HUDEP-2 (cell line): Measurements from ENCODE around the gene POU4F2.
"Not testable (repeated sequence)": the region's sequence is repeated elsewhere in the genome, so short reads cannot be mapped to it uniquely, and the experiment has no call there.

Source experiments
- DNase-seq, 76 experiments: peaks; one replicate each; lab custom pipeline; 2025; ENCODE audit not compliant: unreplicated experiment in 76 of 76; lab: John Stamatoyannopoulos, UW

POU4F2 gene

DNA sequence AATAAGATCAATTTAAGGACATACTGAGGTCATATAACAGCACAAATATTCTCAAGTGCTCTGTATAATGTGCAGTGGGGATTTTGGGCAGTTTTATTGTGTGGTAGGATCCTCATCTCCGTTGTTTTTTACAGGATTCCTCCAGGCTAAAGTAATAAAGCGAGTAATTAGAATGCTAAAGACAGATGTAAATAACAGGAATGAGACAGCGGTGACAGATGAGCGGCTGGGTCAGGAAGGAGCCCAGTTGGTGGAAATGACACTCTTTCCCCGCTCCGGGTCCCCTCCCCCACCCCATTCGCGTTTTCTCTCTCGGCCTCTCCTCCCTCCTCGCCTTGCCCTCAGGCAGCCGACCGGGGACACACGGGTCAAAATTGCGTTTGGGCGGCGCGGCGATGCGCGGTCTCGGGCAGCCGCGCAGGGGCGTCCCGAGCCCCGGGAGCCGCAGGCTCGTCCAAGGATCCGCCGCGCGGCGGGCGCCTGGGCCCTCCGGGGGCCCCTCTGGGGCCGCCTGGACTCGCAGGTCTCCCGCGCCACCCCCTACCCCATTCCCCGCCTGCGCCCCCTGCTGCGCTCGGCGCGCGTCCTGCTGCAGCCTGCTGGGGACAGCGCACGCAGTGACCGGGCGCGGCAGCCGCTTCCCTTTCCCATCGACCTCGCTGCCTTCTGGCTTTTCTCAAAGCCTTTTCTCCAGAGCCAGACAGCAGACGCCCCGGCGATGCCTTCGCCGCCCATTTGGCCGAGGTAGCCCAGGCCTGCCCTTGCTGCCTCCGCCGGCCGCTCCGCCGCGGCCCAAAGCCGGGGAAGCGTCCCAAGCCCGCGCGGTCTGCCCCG lies 16.2 kb downstream of the POU4F2 start:
- DNase-seq, result no peak

GRCh38 chr4:146655521-146655856 lies 16.8 kb downstream of the POU4F2 start:
- DNase-seq, result no peak

DNA sequence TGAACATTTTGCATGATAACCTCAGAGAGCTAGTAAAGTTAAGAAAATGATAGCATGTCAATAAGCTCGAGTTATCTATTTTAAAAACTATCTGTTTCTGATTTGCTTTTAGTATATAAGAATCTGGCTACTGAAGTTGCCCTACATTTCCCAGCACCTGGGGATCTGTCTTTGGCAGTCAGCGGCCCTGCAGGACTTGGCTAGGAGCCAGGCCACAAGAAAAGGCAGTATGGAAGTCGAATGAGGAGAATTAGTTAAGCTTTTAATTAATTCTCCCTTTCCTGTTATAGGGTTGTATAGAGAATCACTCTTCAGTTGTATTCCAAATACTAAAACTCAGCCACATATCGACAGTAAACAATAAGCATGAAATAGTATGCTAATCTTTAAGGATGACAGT lies 22.7 kb downstream of the POU4F2 start:
- no peak for DNase-seq

DNA sequence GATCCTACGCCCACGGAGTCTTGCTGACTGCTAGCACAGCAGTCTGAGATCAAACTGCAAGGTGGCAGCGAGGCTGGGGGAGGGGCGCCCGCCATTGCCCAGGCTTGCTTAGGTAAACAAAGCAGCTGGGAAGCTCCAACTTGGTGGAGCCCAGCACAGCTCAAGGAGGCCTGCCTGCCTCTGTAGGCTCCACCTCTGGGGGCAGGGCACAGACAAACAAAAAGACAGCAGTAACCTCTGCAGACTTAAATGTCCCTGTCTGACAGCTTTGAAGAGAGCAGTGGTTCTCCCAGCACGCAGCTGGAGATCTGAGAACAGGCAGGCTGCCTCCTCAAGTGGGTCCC lies 25.2 kb downstream of the POU4F2 start:
- not testable (repeated sequence) for DNase-seq

DNA sequence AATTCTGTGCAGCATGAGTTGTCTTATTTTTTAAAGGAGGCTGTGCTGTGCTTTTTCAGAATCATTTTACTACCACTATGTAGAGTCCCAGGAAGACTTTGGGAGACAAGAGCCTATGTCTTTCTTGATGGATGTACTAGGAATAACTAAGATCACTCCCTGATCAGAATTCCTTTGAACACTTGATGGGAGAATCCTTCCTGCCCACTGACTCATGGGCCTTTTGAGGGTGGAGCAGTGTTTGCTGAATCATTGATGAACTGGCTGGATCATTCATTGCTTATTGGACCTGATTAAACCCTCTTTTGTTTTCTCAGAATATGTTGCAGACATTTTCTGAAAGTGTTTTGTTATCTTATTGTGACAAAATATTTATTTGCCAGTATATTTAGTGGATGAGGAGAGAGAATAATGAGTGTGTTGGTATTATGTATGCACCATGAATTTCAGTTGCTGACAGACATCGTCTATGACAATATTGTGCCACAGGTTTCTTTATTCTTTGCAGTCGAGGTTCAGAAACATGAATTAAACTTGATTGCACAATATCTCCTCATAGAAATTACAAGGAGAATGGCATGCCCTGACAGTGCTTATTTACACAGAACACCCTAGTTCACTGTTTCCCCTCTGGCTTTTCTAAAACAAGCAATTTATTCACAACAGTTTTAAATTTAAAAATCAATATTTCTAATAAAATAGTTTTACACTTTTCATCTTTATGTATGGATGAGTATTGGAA lies 36.3 kb downstream of the POU4F2 start:
- DNase-seq, result no peak
